SK-N-SH (cell line): ENCODE results near the gene ALDOA. TPM values are rescaled to one million over a fixed set of nuclear protein-coding genes. Genes with fewer than 3 reads are reported as not detected.

Experiments used
- CTCF ChIA-PET: fragments of 300-600, 350-600 bp; formaldehyde crosslinking; extraction: SDS; loops from one replicate; lab custom pipeline; 2021; lab: Yijun Ruan, JAX
- POLR2A ChIA-PET: fragments of 350-600 bp; sonication (Branson Sonifier 250); formaldehyde crosslinking; extraction: SDS; loops from one replicate; lab custom pipeline; 2020; ENCODE audit warnings: antibody characterized with exemption, inconsistent platforms; lab: Yijun Ruan, JAX
- DNase-seq: peaks from one replicate; pipeline ENCODE4 v3.0.0; 2012
- H2AFZ ChIP-seq: fragments of 200-600 bp; sonication (generic); 2 replicates; pipeline ENCODE4 v1.8.1; 2016; ENCODE audit warnings: antibody characterized with exemption, mild to moderate bottlenecking, low read depth
- H3F3A ChIP-seq: fragments of 200-600 bp; sonication (generic); replicated peaks from 2 replicates; pipeline ENCODE3; 2016; ENCODE audit warnings: antibody characterized with exemption, mild to moderate bottlenecking; ENCODE audit not compliant: insufficient read depth
- H3K27ac ChIP-seq, 2 experiments: fragments of 200-500 bp in 1 of 2; fragments of 200-600 bp in 1 of 2; sonication (Bioruptor generic) in 1 of 2; sonication (generic), shearing (Covaris generic) in 1 of 2; 2 replicates each; pipeline versions ENCODE4 v1.5.1 to v1.6.1; 2014 to 2016; ENCODE audit warnings: low read depth in 2 of 2, inconsistent platforms in 1 of 2, low read length in 1 of 2, mild to moderate bottlenecking in 1 of 2, mixed read lengths in 1 of 2
- H3K27me3 ChIP-seq: fragments of 200-600 bp; sonication (generic), shearing (Covaris generic); 2 replicates; pipeline ENCODE4 v1.6.1; 2016; ENCODE audit warnings: mixed run types; ENCODE audit not compliant: insufficient read depth
- H3K36me3 ChIP-seq, 2 experiments: fragments of 200-500 bp in 1 of 2; fragments of 200-600 bp in 1 of 2; sonication (Bioruptor generic) in 1 of 2; sonication (generic) in 1 of 2; replicated peaks in 1 of 2; 2 replicates each; pipeline versions ENCODE3 to v1.5.1; 2014 to 2016; ENCODE audit warnings: low read length in 1 of 2, mild to moderate bottlenecking in 1 of 2; ENCODE audit not compliant: insufficient read depth in 2 of 2, control insufficient read depth in 1 of 2
- H3K4me1 ChIP-seq, 2 experiments: fragments of 200-500 bp in 1 of 2; fragments of 200-600 bp in 1 of 2; sonication (Bioruptor generic) in 1 of 2; sonication (generic), shearing (Covaris generic) in 1 of 2; 2 replicates each; pipeline versions ENCODE4 v1.5.1 to v1.6.1; 2014 to 2016; ENCODE audit warnings: low read depth in 1 of 2, low read length in 1 of 2, mixed run types in 1 of 2; ENCODE audit not compliant: insufficient read depth in 2 of 2, control insufficient read depth in 1 of 2
- H3K4me2 ChIP-seq: fragments of 200-600 bp; sonication (generic), shearing (Covaris generic); 2 replicates; pipeline ENCODE4 v1.6.1; 2017; ENCODE audit warnings: mixed run types
- H3K4me3 ChIP-seq, 2 experiments: fragments of 200-500 bp in 1 of 2; fragments of 200-600 bp in 1 of 2; sonication (Bioruptor generic) in 1 of 2; sonication (generic), shearing (Covaris generic) in 1 of 2; 2 replicates each; pipeline versions ENCODE4 v1.5.1 to v1.8.1; 2014 to 2016; ENCODE audit warnings: low read depth in 2 of 2, inconsistent platforms in 1 of 2, low read length in 1 of 2, mild to moderate bottlenecking in 1 of 2, mixed read lengths in 1 of 2, moderate library complexity in 1 of 2
- H3K79me2 ChIP-seq: fragments of 200-600 bp; sonication (generic); 2 replicates; pipeline ENCODE4 v1.8.1; 2017; ENCODE audit warnings: mild to moderate bottlenecking; ENCODE audit not compliant: insufficient read depth
- H3K9ac ChIP-seq: fragments of 200-600 bp; sonication (generic); 2 replicates; pipeline ENCODE4 v1.6.1; 2017; ENCODE audit warnings: mixed run types
- H3K9me2 ChIP-seq: fragments of 200-600 bp; sonication (generic); 2 replicates; pipeline ENCODE4 v1.6.1; 2017; ENCODE audit warnings: mixed run types
- H3K9me3 ChIP-seq: fragments of 200-600 bp; sonication (generic); 2 replicates; pipeline ENCODE4 v1.6.1; 2017; ENCODE audit warnings: mixed run types, mild to moderate bottlenecking, moderate library complexity
- H4K20me1 ChIP-seq: fragments of 200-600 bp; sonication (generic); 2 replicates; pipeline ENCODE4 v1.6.1; 2017; ENCODE audit warnings: mild to moderate bottlenecking, mixed run types; ENCODE audit not compliant: insufficient read depth
- FOXJ3 ChIP-seq: sonication (generic); formaldehyde crosslinking; IDR thresholded peaks from 2 replicates; pipeline ENCODE4 v1.5.1; 2020; ENCODE audit warnings: mild to moderate bottlenecking, missing genetic modification reagents
- FOXM1 ChIP-seq: IDR thresholded peaks from 2 replicates; pipeline ENCODE4 v1.4.0; 2012; ENCODE audit warnings: low read depth, mild to moderate bottlenecking
- RAD21 ChIP-seq: IDR thresholded peaks from 2 replicates; pipeline ENCODE4 v1.6.1; 2012; ENCODE audit warnings: mild to moderate bottlenecking, low read length
- REST ChIP-seq: IDR thresholded peaks from 2 replicates; pipeline ENCODE4 v1.6.1; 2012; ENCODE audit warnings: mild to moderate bottlenecking, low read depth, low read length, moderate library complexity
- TAF1 ChIP-seq: IDR thresholded peaks from 2 replicates; pipeline ENCODE4 v1.6.1; 2012; ENCODE audit warnings: low read depth, mild to moderate bottlenecking, low read length, moderate library complexity, borderline replicate concordance
- USF2 ChIP-seq: fragments of 150-350 bp; IDR thresholded peaks from 2 replicates; pipeline ENCODE4 v1.6.1; 2017; ENCODE audit warnings: antibody characterized with exemption, low read length, low read depth, borderline replicate concordance
- YY1 ChIP-seq: IDR thresholded peaks from 2 replicates; pipeline ENCODE4 v1.4.0; 2012; ENCODE audit warnings: low read depth, mild to moderate bottlenecking
- ZBTB33 ChIP-seq: IDR thresholded peaks from 2 replicates; pipeline ENCODE4 v1.4.0; 2012; ENCODE audit warnings: low read depth, borderline replicate concordance
- WGBS: methylation state at CpG from one replicate; pipeline ENCODE4 v1.1.6; 2017; ENCODE audit warnings: low lambda C conversion rate; 5-methylcytosine and 5-hydroxymethylcytosine counted together
- polyA plus RNA-seq, 3 experiments: library from polyadenylated mRNA; depleted of rRNA; stranded (reverse); fragments of >200 nt; gene quantifications; 2 replicates each; pipeline ENCODE4 v1.2.3, GENCODE V29; 2012
- TF ChIP-seq, protein P1 (sequence below): IDR thresholded peaks from 2 replicates; pipeline ENCODE4 v1.4.0; 2012; ENCODE audit warnings: low read depth
- TF ChIP-seq, protein P2 (sequence below): fragments of 200-600 bp; sonication (generic); IDR thresholded peaks from 2 replicates; pipeline ENCODE4 v1.6.1; 2017; ENCODE audit warnings: antibody characterized with exemption, mild to moderate bottlenecking, moderate library complexity

The ALDOA gene
- polyA plus RNA-seq, 1 of the 3 experiments (the other 2 are of a cell fraction), result 641 TPM

GRCh38 chr16:30091474-30092372 lies 26.2 kb downstream of the ALDOA start, which contains the start of gene TBX6 (continued):
- no peak for TF ChIP-seq REST
- TF ChIP-seq, protein P1, sequence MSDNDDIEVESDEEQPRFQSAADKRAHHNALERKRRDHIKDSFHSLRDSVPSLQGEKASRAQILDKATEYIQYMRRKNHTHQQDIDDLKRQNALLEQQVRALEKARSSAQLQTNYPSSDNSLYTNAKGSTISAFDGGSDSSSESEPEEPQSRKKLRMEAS, result peak; percentile 64; the same call in 1 of the 2 replicates
- TF ChIP-seq, protein P2, sequence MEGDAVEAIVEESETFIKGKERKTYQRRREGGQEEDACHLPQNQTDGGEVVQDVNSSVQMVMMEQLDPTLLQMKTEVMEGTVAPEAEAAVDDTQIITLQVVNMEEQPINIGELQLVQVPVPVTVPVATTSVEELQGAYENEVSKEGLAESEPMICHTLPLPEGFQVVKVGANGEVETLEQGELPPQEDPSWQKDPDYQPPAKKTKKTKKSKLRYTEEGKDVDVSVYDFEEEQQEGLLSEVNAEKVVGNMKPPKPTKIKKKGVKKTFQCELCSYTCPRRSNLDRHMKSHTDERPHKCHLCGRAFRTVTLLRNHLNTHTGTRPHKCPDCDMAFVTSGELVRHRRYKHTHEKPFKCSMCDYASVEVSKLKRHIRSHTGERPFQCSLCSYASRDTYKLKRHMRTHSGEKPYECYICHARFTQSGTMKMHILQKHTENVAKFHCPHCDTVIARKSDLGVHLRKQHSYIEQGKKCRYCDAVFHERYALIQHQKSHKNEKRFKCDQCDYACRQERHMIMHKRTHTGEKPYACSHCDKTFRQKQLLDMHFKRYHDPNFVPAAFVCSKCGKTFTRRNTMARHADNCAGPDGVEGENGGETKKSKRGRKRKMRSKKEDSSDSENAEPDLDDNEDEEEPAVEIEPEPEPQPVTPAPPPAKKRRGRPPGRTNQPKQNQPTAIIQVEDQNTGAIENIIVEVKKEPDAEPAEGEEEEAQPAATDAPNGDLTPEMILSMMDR, result peak; percentile 58
- no peak for TF ChIP-seq ZBTB33
- TF ChIP-seq FOXJ3, result no peak; the same call in 1 of the 2 replicates

DNA sequence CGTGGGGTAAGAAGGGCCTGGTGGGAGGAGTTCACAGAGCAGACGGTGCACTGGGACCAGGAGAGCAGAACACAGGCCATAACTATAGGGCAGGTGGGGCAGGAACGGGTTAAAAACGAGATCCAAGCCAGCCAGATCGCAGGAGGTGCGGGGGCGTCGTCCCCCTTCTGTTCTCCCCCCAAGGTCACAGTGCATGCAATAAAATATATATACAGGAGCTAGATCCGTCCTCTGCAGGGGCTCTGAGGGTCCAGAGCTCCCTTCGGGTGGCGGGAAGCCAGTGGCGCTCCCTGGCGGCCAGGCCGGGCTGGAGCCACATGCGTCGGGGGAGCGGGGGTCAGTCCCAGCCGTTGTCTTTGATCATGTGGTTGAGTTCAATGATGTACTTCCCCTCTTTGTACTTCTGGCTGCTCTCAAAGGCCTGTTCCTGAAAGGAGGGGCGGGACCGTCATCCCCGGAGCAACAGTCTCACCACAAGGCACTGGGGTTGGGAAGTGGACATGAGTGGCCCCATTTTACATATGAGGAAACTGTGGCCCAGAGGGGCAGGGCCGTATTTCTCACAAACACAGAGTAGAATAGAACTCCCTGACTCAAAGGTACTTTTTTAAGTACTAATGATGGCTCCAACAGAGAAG lies 26.9 kb downstream of the ALDOA start:
- CTCF ChIA-PET, result interaction anchor here (0.6 to 5.5 kb wide), 36 partner anchors 8 to 353 kb away, joined by 3 to 68 read pairs (median 7); partner anchors contain the start of genes ALDOA, CDIPT, CORO1A and GDPD3
- Histone ChIP-seq H3K9me3 (no peaks in the 10 kb centered on the region), H3K9me2 (no peaks in the 10 kb centered on the region), H3K4me2 (peak overlapping the region; percentile 92), H2AFZ (peak overlapping the region; percentile 94; the same call in 1 of the 2 replicates), H3K79me2 (peaks cover 4% of the 10 kb centered on the region; the same call in 1 of the 2 replicates), H4K20me1 (no peaks in the 10 kb centered on the region), H3K27me3 (no peaks in the 10 kb centered on the region), H3K4me1 (peaks cover 5 to 34% of the 10 kb centered on the region in 2 experiments; a peak in 2 of 4 replicates), H3K9ac (peak overlapping the region; percentile 49; the same call in 1 of the 2 replicates), H3F3A (peaks cover 23% of the 10 kb centered on the region), H3K36me3 (no peaks in the 10 kb centered on the region), H3K27ac (peak overlapping the region; percentile 50 to 89; a peak in 3 of 4 replicates), H3K4me3 (peak overlapping the region; percentile 58 to 61)
- POLR2A ChIA-PET, result interaction anchor here (0.9 to 6.9 kb wide), 6 partner anchors 11 to 40 kb away, joined by 3 to 57 read pairs (median 6); partner anchors contain the start of genes ALDOA and PPP4C
- 21% methylated on average over 15 of the region's 22 CpGs for WGBS
- DNase-seq, result peak; percentile 94
- TF ChIP-seq YY1, result no peak
- no peak for TF ChIP-seq FOXM1
- TF ChIP-seq RAD21, result peak; percentile 51
- 0 out of 2 replicates have a peak, but pooled peaks have one; percentile 5 for TF ChIP-seq REST
- peak; percentile 24; the same call in 1 of the 2 replicates for TF ChIP-seq TAF1
- no peak for TF ChIP-seq USF2
